SK-N-SH treated with all-trans-retinoic acid at 6 μM for 48 hours (cell line): ENCODE results near the gene GSX1.

Experiments
- ARNTL ChIP-seq: fragments of 450-650 bp; formaldehyde crosslinking; IDR thresholded peaks from 2 replicates; pipeline ENCODE4 v1.5.0; 2020; ENCODE audit warnings: low read depth, mild to moderate bottlenecking, moderate library complexity, borderline replicate concordance
- ESRRG ChIP-seq: fragments of 250-450 bp; sonication (Bioruptor Pico); IDR thresholded peaks from 2 replicates; pipeline ENCODE4 v1.6.1; 2021; ENCODE audit warnings: mild to moderate bottlenecking
- GLIS3 ChIP-seq: fragments of 250-450 bp; sonication (Bioruptor Pico); IDR thresholded peaks from 2 replicates; pipeline ENCODE4 v1.5.0; 2020; ENCODE audit warnings: mild to moderate bottlenecking, moderate library complexity
- PATZ1 ChIP-seq: fragments of 250-450 bp; sonication (Bioruptor Pico); IDR thresholded peaks from 2 replicates; pipeline ENCODE4 v1.8.0; 2020; ENCODE audit warnings: mild to moderate bottlenecking, moderate library complexity, borderline replicate concordance
- POU6F1 ChIP-seq: fragments of 250-450 bp; sonication (Bioruptor Pico); IDR thresholded peaks from 2 replicates; pipeline ENCODE4 v1.8.0; 2021; ENCODE audit warnings: low read depth, mild to moderate bottlenecking, moderate library complexity, borderline replicate concordance
- PPARA ChIP-seq: fragments of 250-450 bp; sonication (Bioruptor Pico); IDR thresholded peaks from 2 replicates; pipeline ENCODE4 v1.5.0; 2020; ENCODE audit warnings: mild to moderate bottlenecking, borderline replicate concordance
- TSHZ2 ChIP-seq: fragments of 250-450 bp; sonication (Bioruptor Pico); IDR thresholded peaks from 2 replicates; pipeline ENCODE4 v1.5.0; 2020; ENCODE audit warnings: mild to moderate bottlenecking, moderate library complexity
- ZFP3 ChIP-seq: fragments of 250-450 bp; sonication (Bioruptor Pico); IDR thresholded peaks from 2 replicates; pipeline ENCODE4 v1.5.0; 2020; ENCODE audit warnings: mild to moderate bottlenecking, moderate library complexity
- ZFP30 ChIP-seq: fragments of 450-650 bp; formaldehyde crosslinking; IDR thresholded peaks from 2 replicates; pipeline ENCODE4 v1.5.0; 2022; ENCODE audit warnings: mild to moderate bottlenecking, moderate library complexity

GRCh38 chr13:27745301-27745700 lies 47.0 kb upstream of the GSX1 start:
- TF ChIP-seq ESRRG (CRISPR knock-in tag) (no peak), POU6F1 (CRISPR knock-in tag) (no peak), ZFP3 (CRISPR knock-in tag) (no peak), PATZ1 (CRISPR knock-in tag) (no peak), PPARA (no peak), TSHZ2 (no peak), ARNTL (no peak), GLIS3 (CRISPR knock-in tag) (no peak), ZFP30 (no peak)
